HG03103 (cell line): ENCODE data around the gene MED15.

Experiments used
- ATAC-seq: cut with Tn5 transposase; IDR thresholded peaks from one replicate; pipeline ENCODE4 v1.9.1; 2021; ENCODE audit warnings: low read depth; ENCODE audit not compliant: unreplicated experiment

MED15 gene

DNA sequence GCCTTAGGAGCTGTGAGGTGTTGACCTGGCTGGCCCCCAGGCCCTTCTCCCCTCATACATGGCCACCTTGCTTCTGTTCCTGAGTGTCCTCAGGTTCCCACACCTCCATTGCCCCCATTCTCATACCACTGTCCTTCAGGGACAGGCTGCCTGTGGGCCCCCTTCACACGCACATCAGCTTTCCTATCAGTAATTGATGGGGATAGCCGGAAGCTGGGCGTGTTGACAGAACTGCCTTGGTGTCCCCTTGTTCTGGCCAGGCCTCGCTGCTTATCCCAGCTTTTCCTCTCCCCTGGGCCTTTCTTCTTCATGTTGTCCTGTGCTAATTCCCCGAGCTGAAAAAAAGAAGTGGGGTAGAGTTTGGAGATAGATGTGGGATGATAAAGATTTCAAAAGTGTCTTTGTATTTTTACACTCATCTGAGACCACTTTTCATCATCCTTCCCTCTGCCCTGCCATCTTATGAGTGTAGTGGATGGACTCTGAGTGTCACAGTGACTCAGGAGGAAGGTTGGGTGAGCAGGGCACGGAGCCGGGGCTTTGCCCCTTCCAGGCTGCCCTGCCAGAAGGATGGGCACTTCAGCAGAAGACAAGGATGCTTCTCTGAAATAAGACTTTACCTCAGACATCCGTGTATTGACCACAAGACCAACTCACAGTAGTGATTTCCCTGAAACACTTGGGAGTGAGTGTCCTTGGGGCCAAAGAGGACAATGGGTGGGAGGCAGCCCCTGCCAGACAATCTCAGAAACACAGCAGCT, 42.8 kb downstream of the MED15 start:
- no peak for ATAC-seq

DNA sequence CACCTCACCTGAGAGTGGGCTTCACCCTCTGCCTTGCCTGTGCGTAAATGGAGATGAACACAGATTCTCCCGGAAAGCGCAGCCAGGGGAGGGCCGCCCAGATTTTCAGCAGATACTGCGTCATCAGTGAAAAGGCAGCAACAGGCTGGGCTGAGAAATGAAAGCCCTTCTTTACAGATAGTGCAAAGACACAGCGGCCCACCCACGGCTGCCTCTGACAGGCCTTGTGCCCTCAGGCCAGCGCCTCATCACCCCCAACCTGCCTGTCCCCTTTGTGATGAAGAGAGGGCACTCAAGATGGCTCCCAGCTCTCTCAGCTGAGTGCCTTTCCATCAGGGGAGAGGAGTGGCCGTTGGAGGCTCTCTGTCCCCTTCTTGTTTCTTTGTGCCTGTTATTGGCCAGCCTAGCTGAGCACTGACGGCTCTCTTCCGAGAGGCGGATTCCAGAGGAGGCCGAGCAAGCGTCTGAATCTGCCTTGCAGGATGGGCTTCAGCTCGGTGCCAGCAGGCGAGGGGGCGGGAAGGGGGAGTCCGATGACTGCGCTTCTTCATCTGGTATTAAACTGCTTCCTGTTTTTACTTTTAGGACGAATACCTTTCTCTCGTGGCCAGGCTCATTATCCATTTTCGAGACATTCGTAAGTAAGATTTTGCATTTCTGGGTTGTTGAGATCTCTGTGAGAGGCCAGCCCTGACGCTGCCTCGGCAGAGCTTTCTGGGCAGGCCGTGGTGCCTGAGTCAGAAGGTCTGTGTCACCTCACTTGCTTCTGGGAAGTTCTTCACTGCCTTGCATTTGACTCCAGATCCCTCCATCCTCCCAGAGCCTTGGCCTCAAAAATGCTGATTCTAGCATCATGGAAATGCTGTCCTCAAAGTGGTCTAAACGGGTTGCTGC, 43.7 kb downstream of the MED15 start:
- ATAC-seq: no peak

DNA sequence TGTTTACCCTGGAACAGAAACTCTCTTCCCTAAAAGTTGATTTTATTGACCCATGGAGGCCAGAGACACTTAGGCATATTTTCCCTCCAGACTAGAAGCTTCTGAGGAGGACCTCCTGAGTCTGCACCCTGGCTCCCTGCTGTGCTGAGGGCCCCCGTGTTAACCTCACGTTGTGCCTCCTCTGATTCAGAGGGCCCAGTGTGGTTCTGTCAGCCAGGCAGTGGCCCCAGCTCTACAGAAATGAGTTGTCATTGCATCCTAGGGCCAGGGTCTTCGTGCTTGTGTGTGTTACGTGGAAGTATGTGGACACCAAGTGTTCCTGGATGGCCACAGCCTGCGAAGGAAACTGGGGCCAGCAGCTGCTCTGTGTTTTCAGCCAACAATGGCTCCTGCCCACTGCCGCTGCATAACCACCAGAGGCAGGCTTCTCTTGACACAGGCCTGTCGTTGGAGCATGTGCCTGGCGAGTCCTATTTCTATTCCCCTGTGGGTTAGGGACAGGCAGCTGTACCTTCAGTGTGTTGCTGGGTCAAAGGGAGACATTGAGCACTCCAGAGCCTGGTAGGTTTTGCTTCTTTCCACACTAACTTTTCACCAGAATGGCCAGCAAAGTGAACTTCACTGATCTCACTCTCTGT, 44.5 kb downstream of the MED15 start:
- no peak for ATAC-seq

DNA sequence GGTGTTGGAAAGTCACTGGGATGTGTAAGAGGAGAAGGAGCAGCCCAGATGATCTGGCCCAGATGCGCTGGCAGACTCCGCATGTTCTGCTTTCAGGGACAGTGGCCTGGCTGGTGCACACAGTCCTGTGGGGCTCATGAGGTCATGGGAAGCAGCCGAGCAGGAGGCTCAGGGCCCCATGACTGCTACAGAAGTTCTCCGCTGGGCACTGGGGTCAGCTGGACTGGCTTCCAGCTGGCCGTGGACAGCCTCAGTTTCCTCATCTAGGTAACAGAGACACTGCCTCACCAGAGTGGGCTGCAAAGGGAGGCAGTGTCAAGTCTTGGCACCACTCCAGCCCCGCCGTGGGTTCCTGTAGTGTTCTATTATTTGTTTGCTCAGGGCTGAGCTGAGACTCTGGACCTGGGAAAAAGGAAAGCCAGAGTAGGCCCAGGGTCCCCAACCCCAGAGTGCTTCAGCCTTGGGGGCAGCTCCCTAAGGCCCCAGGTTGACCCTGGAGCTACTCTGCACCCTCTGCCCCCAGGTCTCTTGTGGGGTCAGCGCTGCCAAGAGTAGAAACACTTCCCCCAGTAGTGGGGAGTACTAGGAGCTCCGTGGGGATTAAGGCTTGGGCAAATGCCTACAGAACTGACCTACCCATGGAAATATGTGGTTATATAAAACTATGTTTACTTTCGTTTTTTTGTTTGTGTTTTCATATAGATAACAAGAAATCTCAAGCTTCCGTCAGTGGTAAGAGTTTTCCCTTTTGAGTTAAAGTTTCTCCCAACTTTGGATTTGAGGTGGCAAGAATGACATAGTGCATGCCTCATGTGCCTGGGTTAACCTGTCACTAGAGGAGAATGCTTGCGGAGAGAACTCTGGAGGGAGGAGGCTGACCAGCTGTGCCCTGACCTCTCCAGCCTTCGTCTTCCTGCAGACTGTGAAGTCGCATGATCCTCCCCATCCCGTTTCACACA, 45.3 kb downstream of the MED15 start:
- ATAC-seq: no peak

DNA sequence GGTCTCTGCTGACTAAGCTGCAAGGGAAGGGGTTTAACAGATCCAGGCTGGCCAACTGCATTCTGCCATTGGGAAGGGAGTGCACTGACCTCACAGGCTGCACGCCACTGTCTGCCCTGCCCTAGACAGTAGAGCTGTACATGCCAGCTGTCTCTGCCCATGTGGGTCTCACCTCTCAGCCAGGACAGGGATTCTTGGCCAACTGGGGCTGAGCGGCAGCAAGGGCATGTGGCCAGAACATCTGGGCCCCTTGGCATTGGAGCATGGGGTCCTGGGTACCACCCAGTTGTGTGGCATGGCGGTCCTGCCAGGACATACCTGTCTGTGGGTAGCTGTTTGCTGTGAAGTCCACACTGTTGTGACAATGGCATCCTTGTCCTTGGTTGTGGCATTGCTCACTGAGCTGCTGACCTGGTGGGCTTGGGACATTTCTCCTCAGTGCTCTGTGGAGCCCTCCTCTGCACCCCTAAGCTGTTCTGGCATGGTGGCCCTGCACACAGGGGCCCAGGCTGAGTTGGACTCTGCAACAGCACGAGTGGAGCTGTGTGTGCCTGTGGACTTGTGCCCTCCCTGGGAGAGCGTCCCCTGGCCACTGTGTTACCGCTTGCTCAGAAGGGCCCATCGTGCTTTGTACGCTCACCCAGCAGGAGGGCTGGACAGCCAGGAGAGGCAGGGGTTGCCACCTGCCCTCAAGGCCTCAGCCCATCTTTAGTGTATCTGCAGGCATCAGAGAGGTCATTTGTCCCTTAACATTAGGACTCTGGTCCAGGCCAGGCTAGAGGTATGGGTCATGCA, 46.7 kb downstream of the MED15 start:
- no peak for ATAC-seq

DNA sequence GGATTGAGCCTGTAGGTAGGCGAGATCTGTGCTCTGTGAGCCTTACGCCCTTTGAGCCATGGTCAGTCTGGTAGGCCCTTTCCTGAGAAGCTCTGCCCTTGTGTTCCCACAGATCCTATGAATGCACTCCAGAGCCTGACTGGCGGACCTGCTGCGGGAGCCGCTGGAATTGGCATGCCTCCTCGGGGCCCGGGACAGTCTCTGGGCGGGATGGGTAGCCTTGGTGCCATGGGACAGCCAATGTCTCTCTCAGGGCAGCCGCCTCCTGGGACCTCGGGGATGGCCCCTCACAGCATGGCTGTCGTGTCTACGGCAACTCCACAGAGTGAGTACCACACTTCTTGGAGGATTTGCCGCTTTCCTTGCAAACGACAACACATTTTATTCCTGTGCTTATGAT, 47.4 kb downstream of the MED15 start:
- ATAC-seq: no peak

DNA sequence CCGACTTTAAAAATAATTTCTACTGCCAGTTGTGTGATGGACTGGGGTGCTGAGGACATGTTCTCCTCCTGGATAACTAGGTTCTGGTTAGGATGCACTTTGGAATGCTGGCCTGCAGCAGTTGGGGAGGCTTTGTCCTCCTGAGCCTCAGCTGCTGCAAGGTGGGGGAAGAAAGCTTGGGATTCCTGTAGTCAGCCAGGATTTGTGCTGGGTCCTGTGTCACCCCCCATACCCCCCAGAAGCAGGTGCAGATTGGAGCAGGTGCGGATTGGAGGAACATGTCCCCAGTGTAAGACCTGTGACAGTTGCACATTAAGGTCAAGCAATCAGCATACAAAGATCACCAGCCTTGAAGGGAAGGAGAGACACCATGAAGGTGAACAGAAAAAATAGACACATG, 51.1 kb downstream of the MED15 start:
- no peak for ATAC-seq

DNA sequence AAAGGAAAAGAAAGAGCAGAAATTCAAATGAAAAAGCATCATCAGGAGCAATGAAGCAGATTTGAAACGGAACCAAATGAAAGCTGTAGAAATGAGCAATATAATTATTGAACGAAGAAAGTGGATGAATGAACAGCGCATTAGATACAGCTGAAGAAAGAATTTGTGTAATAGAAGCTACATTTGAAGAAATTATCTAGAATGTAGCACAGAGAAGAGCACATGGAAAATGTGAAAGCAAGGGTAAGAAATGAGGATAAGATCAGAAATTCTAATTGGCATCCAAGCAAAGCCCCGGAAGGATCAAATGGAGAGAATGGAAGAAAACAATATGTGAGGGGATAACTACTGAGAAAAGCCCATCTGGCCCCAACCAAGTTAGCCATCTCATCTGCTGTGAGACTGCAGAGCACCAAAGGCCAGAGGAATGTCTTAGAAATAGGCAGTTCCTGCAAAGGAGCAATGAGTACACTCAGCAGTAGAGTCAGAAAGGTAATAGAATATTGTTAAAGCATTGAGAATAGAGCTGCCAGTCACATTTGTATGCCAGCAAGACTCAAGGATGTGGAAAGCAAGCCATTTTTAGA, 51.9 kb downstream of the MED15 start:
- no peak for ATAC-seq

DNA sequence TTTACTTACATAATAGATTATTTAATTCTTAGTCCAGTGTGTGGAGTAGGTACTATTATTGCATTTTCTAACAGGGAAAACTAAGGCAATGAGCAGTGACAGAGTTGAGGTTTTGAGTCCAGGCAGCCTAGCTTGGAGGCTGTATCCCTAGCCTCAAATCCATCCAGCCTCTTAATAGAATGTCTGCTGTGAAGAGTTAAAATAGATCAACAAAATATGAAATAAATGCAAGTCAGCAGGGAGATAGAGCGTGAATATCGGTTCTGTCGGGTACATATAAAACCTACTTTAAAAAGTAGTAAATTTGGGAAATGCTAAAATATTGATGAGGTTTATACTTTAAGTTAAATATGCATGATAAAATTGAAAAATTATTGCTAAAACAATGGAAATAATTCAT, 53.3 kb downstream of the MED15 start:
- no peak for ATAC-seq

DNA sequence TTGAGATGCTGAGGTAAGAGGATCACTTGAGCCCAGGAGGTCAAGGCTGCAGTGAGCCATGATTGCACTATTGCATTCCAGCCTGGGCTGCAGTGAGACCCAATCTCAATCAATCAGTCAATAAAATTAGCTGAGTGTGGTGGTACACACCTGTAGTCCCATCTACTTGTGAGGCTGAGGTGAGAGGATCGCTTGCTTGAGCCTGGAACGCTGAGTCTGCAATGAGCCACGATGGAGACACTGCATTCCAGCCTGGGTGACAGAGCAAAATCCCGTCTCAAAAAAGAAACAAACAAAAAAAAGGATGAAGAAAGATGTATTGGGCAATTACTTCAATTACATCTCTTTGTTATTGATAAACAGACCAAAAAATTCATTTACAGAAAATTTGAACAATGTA, 54.5 kb downstream of the MED15 start:
- no peak for ATAC-seq

DNA sequence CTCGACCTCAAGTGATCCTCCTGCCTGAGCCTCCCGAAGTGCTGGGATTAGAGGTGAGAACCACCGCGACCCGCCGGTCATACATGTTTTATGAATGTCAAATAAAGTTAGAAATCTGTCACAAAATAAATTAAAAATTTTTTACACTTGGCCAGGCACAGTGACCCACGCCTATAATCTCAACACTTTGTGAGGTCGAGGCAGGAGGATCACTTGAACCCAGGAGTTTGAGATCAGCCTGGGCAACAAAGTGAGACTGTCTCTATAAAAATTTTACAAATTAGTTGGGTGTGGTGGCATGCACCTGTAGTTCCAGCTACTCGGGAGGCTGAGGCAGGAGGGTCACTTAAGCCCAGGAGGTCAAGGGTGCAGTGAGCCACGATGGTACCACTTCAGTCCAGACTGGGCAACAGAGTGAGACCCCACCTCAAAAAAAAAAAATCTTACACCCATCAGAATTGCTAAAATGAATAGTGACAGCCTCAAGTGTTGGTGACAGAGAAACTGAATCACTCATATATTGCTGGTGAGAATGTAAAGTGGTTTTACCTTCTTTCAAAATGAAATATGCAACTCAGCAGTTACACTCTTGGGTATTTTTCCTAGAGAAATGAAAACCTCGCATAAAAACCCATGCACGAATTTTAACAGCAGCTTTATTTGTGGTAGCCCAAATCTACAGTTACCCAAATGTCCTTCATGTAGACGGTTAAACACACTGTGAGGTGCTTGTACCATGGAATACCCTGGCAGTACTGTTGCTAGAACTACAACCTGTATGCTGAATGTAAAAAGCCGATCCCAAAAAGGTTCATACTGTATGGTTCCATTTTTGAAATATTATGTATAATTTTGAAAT, 55.4 kb downstream of the MED15 start:
- no peak for ATAC-seq

DNA sequence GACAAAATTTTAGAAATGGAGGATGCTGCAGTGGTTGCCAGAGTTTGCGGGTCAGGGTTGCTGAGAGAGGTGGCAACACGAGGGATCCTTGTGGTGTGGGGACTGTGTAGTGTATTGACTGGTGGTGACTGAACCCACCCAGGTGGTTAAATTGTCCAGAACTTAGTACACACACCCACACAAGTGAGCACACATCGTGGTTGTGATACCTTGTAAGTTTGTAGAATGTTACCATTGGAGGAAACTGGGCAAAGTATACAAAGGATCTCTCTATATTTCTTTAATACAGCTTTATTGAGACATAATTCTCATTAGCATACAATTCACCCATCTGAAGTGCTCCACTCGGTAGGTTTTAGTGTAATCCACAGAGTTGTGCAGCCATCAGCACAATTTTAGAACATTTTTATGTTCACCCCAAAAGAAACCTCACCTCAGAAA, 56.1 kb downstream of the MED15 start:
- no peak for ATAC-seq

DNA sequence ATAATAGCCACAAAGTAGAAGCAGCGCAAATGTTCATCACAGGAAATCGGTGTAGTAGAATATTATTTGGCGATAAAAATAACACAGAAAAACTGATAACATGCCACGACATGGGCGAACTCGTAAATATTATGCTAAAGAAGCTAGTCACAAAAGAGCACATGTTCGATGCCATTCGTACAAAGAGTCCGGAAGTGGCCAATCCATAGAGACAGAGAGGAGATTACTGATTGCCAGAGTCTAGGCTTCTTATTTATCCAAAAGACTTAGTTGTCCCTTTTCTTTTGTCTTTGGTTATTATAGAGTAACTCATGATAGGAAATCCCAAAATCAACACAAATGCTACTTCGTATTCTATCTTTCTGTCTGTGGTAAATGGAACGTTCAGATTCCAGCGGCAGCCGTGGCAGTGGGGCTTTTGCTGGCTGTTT, 56.5 kb downstream of the MED15 start:
- no peak for ATAC-seq

DNA sequence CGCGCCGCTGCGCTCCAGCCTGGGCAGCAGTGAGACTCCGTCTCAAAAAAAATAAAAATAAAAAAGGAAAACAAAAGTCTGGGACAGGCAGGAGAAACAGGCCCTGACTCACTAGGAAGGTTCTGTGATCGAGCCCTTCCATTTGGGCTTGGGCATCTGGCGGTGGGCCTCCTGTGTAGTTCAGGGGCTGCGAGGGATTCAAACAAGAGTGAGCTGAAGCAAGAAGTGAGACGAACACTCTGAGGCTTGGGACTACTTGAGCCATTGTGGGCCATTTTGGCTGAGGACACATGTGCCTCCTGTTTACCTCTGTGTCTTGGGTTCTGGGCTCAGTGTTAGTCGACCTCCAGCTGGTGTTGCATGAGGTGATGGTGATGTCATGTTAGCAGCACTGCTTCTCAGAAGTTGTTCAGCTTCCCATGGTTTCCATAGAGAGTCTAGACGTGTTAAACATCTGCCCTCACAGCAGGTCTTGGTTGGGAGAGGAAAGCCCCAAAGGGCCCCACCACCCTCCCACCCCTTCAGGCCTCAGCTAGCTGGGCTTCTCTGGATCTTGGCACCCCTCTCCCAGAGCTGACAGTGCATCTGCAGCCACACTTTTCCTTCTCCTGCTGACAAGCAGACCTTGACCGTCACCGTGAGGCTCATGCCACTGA, 57.8 kb downstream of the MED15 start:
- no peak for ATAC-seq

DNA sequence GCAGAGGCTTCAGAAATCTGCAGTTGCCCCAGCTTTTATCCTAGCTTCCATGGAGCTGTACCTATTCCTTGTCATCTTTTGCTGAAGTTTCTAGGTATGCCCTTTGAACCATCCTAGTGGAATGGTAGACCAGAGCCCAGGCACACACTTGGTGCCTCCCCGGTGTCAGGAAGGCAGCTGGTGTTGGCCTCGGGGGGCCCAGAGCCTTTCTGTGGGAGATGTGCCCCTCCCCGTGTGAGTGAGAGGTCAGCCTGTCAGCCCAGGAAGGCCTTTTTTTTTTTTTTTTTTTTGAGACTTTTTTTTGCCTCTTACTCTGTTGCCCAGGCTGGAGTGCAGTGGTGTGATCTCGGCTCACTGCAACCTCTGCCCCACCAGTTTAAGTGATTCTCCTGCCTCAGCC, 58.4 kb downstream of the MED15 start:
- ATAC-seq: no peak

DNA sequence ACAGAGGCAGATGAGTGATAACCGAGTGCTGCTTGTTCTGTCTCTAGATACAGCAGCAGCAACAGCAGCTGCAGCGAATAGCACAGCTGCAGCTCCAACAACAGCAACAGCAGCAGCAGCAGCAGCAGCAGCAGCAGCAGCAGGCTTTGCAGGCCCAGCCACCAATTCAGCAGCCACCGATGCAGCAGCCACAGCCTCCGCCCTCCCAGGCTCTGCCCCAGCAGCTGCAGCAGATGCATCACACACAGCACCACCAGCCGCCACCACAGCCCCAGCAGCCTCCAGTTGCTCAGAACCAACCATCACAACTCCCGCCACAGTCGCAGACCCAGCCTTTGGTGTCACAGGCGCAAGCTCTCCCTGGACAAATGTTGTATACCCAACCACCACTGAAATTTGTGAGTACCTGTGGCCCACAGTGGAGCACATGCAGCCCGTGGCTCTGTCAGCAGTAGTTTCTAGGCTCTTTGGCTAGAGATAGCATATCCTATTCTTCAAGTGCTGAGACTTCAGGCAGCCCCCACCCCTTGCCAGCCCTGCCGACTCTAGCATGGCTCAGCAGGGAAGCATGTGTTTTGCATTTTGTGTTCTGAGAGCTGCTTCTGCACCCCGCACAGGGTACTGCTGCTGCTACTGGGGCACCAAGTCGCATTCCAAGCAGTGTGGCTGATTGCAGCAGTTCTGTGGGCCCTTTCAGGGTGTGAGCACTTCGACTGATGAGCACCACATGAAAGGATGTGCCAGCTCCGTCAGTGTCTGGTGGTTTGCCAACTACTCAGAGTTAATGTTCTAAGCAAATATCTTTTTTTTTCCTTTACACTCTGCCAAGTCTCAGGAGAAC, 59.2 kb downstream of the MED15 start:
- no peak for ATAC-seq

DNA sequence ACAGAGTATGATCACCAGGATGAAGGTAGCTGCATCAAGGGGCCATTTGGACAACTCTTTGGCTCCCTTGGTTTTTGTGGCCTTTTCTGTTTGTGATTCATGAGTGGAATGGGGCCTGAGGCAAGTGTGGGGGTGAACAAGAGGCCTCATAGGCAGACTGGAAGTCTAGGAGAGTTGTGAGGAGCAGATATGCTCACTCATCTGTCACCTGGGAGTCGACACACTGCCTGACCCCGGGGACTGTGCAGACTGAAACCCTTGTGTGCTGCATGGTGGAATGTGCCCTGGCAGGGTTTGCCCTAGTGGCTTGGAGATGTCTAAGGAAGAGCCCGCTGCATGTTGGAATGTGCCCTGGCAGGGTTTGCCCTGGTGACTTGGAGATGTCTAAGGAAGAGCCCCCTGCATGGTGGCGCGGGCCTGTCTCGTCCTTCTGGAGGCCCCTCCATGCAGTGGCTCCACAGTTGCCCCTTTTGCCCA, 60.0 kb downstream of the MED15 start:
- ATAC-seq: no peak
